Keratinocyte (primary cell): Measurements from ENCODE around the gene ERGIC1. TPM values are rescaled to one million over a fixed set of nuclear protein-coding genes. Genes with fewer than 3 reads are reported as not detected.
A peak's percentile ranks its signal among the peaks of the same experiment; 100 is the strongest.

Source experiments
- DNase-seq: peaks from one replicate; pipeline ENCODE4 v3.0.0-alpha.2; 2011; ENCODE audit warnings: low read depth, missing footprints, low spot score
- FAIRE-seq: peaks from 2 replicates; lab custom pipeline; 2011; peaks lifted over from hg19 to GRCh38; lab: Jason Lieb, UNC
- H2AFZ ChIP-seq: 2 replicates; pipeline ENCODE4 v1.6.0; 2012; ENCODE audit warnings: low read length, control low read depth, inconsistent platforms; ENCODE audit not compliant: control insufficient read depth
- H3K27ac ChIP-seq: 2 replicates; pipeline ENCODE4 v1.5.1; 2011; ENCODE audit warnings: low read length; ENCODE audit not compliant: control insufficient read depth, insufficient read depth
- H3K27me3 ChIP-seq: 3 replicates; pipeline ENCODE4 v1.6.0; 2011; ENCODE audit warnings: low read length; ENCODE audit not compliant: control insufficient read depth, insufficient read depth; ENCODE audit errors: extremely low read depth
- H3K36me3 ChIP-seq, 2 experiments: 2 replicates in 1 of 2; 3 replicates in 1 of 2; pipeline ENCODE4 v1.5.1; 2011; ENCODE audit warnings: low read length in 2 of 2, mild to moderate bottlenecking in 1 of 2; ENCODE audit not compliant: control insufficient read depth in 2 of 2, insufficient read depth in 2 of 2; ENCODE audit errors: extremely low read depth in 1 of 2
- H3K4me1 ChIP-seq: 3 replicates; pipeline ENCODE4 v1.5.1; 2011; ENCODE audit warnings: low read length; ENCODE audit not compliant: control insufficient read depth, insufficient read depth; ENCODE audit errors: extremely low read depth
- H3K4me2 ChIP-seq: 3 replicates; pipeline ENCODE4 v1.6.0; 2011; ENCODE audit warnings: low read depth, low read length; ENCODE audit not compliant: control insufficient read depth, insufficient read depth; ENCODE audit errors: extremely low read depth
- H3K4me3 ChIP-seq, 3 experiments: fragments of 200-600 bp in 1 of 3; sonication (generic) in 1 of 3; 2 replicates in 2 of 3; 3 replicates in 1 of 3; pipeline ENCODE4 v1.5.1; 2011 to 2016; ENCODE audit warnings: low read length in 3 of 3, mild to moderate bottlenecking in 3 of 3, control low read depth in 2 of 3, inconsistent platforms in 1 of 3, low read depth in 1 of 3, mixed read lengths in 1 of 3, mixed run types in 1 of 3, moderate library complexity in 1 of 3; ENCODE audit not compliant: control insufficient read depth in 2 of 3, insufficient read depth in 2 of 3; ENCODE audit errors: extremely low read depth in 1 of 3
- H3K79me2 ChIP-seq: 2 replicates; pipeline ENCODE4 v1.6.0; 2012; ENCODE audit warnings: low read length; ENCODE audit not compliant: control insufficient read depth, insufficient read depth
- H3K9ac ChIP-seq: 3 replicates; pipeline ENCODE4 v1.6.0; 2011; ENCODE audit warnings: low read length; ENCODE audit not compliant: control insufficient read depth, insufficient read depth; ENCODE audit errors: extremely low read depth
- H3K9me1 ChIP-seq: 3 replicates; pipeline ENCODE4 v1.6.0; 2011; ENCODE audit warnings: low read length; ENCODE audit not compliant: control insufficient read depth, insufficient read depth; ENCODE audit errors: extremely low read depth
- H3K9me3 ChIP-seq: 2 replicates; pipeline ENCODE4 v1.5.1; 2012; ENCODE audit warnings: low read depth, low read length; ENCODE audit not compliant: control insufficient read depth
- H4K20me1 ChIP-seq: 3 replicates; pipeline ENCODE4 v1.6.0; 2011; ENCODE audit warnings: low read length; ENCODE audit not compliant: control insufficient read depth, insufficient read depth; ENCODE audit errors: extremely low read depth
- EZH2 ChIP-seq: IDR thresholded peaks from one replicate; pipeline ENCODE4 v1.6.1; 2012; ENCODE audit warnings: inconsistent platforms, mild to moderate bottlenecking, low read length, moderate library complexity
- dilution Hi-C: fragments of 300-500 bp; cut with MboI; formaldehyde crosslinking; loops from one replicate; pipeline ENCODE4 v1.7.0; 2020; ENCODE audit warnings: low sequenced_read_pairs; ENCODE audit not compliant: extremely low pct_ligation_motif_present
- polyA plus RNA-seq, 5 experiments: library from polyadenylated mRNA; depleted of rRNA in 3 of 5; stranded (reverse) in 3 of 5; stranded (forward) in 1 of 5; unstranded in 1 of 5; fragments of >200 nt; gene quantifications; 1 replicate in 1 of 5; 2 replicates in 3 of 5; 3 replicates in 1 of 5; pipeline versions ENCODE4 v1.2.1 to v1.2.3, GENCODE V29; 2011 to 2012; ENCODE audit warnings: missing spikeins in 2 of 5, low read depth in 1 of 5, low replicate concordance in 1 of 5
- TF ChIP-seq, protein P1 (sequence below), 3 experiments: IDR thresholded peaks in 1 of 3; conservative IDR thresholded peaks in 1 of 3; optimal IDR thresholded peaks in 1 of 3; 2 replicates in 2 of 3; 3 replicates in 1 of 3; pipeline versions ENCODE3 to v1.5.1; 2011; ENCODE audit warnings: low read length in 3 of 3, mild to moderate bottlenecking in 3 of 3, moderate library complexity in 2 of 3, control low read depth in 1 of 3, inconsistent platforms in 1 of 3; ENCODE audit not compliant: insufficient read depth in 2 of 3; ENCODE audit errors: extremely low read depth in 1 of 3

Gene ERGIC1
- polyA plus RNA-seq, 1 donor (not counting 4 experiments of a cell fraction or from before 2014, with no cell fraction given) = 93.4 TPM

DNA sequence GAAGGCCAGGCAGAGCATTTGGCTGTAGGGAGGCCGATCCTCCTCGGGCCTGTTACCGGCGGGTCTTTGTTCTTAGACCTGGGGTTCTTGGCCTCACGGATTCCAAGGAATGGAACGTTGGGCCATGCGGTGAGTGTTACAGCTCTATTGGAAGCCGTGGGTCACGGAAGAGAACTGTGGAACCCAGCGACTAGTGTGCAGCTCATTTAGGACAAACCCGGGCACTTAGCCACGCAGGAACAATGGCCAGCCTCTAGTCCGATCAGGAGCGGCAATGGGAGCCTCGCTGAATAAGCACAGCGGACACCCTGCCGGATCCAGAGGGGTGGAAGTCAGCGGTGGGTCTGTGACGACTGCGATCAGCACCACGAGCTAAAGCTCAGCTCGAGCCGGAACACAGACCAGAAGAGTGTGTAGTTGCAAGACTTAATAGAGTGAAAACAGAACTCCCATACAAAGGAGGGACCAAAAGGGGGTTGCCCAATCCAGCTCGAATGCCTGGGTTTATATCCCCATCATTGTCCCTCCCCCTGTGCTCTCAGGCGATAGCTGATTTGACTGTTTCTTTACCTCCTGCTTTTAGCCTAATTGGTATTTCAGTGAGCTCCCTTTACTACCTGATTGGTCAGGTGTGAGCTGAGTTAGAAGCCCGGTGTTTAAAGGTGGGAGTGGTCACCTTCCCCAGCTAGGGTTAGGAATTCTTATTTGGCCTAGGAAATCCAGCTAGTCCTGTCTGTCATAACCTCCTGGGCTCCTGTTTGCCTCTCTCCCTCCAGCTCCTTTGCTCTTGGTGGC lies 71.5 kb downstream of the ERGIC1 start:
- DNase-seq (no peak), FAIRE-seq (no peak)
- Histone ChIP-seq H4K20me1 (no peaks in the 10 kb centered on the region), H3K27me3 (no peaks in the 10 kb centered on the region), H3K4me1 (peaks cover 50% of the 10 kb centered on the region), H3K9me1 (no peaks in the 10 kb centered on the region), H3K27ac (peak overlapping the region; percentile 100), H3K79me2 (no peaks in the 10 kb centered on the region), H2AFZ (no peak overlapping the region), H3K9me3 (no peaks in the 10 kb centered on the region), H3K4me3 (no peak overlapping the region), H3K36me3 (peaks cover 10 to 18% of the 10 kb centered on the region in 2 experiments), H3K9ac (peak overlapping the region; percentile 97), H3K4me2 (peak overlapping the region; percentile 66)
- TF ChIP-seq, protein P1, sequence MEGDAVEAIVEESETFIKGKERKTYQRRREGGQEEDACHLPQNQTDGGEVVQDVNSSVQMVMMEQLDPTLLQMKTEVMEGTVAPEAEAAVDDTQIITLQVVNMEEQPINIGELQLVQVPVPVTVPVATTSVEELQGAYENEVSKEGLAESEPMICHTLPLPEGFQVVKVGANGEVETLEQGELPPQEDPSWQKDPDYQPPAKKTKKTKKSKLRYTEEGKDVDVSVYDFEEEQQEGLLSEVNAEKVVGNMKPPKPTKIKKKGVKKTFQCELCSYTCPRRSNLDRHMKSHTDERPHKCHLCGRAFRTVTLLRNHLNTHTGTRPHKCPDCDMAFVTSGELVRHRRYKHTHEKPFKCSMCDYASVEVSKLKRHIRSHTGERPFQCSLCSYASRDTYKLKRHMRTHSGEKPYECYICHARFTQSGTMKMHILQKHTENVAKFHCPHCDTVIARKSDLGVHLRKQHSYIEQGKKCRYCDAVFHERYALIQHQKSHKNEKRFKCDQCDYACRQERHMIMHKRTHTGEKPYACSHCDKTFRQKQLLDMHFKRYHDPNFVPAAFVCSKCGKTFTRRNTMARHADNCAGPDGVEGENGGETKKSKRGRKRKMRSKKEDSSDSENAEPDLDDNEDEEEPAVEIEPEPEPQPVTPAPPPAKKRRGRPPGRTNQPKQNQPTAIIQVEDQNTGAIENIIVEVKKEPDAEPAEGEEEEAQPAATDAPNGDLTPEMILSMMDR (optimal IDR thresholded peaks at IDR 0.05 in 1 of 3, IDR thresholded peaks at IDR 0.05 in 1 of 3, conservative IDR thresholded peaks at IDR 0.05 in 1 of 3; ENCODE audit: extremely low read depth in 1 of 3, insufficient read depth in 2 of 3, low read length in 3 of 3) = no peak
- TF ChIP-seq EZH2 = no peak
- dilution Hi-C loops = no loop called here

DNA sequence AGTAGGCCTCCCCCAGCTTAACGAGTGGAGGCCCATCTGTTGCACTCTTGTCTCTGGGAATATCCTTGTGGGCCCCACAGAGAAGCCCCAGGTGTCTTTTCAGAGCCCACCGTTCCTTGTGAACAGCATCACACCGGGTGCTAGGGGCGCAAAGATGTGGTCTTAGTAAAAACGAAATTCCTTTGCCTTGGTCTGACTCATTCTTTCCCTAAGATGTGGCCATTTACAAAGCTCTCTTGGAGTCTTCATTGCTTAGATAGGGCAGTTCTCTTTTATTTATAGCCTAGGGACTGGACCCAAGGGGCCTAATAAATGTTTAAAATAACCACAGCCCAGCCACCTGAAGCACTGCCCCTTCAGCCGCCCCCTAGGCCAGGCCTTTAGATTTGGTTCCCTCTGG lies 72.4 kb downstream of the ERGIC1 start:
- H3K9ac ChIP-seq = no peak overlapping the region
- dilution Hi-C loops = no loop called here
- no peaks in the 10 kb centered on the region for H3K9me3 ChIP-seq
- no peaks in the 10 kb centered on the region for H3K79me2 ChIP-seq
- DNase-seq (no peak), FAIRE-seq (no peak)
- no peak overlapping the region for H2AFZ ChIP-seq
- H3K27me3 ChIP-seq = no peaks in the 10 kb centered on the region
- H4K20me1 ChIP-seq = no peaks in the 10 kb centered on the region
- H3K4me2 ChIP-seq = no peak overlapping the region
- peaks cover 41% of the 10 kb centered on the region for H3K4me1 ChIP-seq
- no peak overlapping the region for H3K27ac ChIP-seq
- no peak for TF ChIP-seq EZH2
- TF ChIP-seq, protein P1 (optimal IDR thresholded peaks at IDR 0.05 in 1 of 3, IDR thresholded peaks at IDR 0.05 in 1 of 3, conservative IDR thresholded peaks at IDR 0.05 in 1 of 3; ENCODE audit: extremely low read depth in 1 of 3, insufficient read depth in 2 of 3, low read length in 3 of 3) = no peak
- peaks cover 5 to 18% of the 10 kb centered on the region in 2 experiments for H3K36me3 ChIP-seq
- H3K4me3 ChIP-seq = no peak overlapping the region
- no peaks in the 10 kb centered on the region for H3K9me1 ChIP-seq
